Esophagus squamous epithelium (tissue), 5 donors: Measurements from ENCODE around the gene ISCA2. TPM values are rescaled to one million over a fixed set of nuclear protein-coding genes. Genes with fewer than 3 reads are reported as not detected.

Source experiments
- DNase-seq: peaks from one replicate; lab custom pipeline; 2025; lab: John Stamatoyannopoulos, UW
- H3K27ac ChIP-seq, 4 donors: fragments of 200-600 bp; sonication (generic); one replicate each; pipeline ENCODE4 v1.5.1; 2016 to 2019; ENCODE audit warnings: mild to moderate bottlenecking in 1 of 4
- H3K27me3 ChIP-seq, 4 donors: fragments of 200-600 bp; sonication (generic); 1 replicate in 3 of 4; 2 replicates in 1 of 4; pipeline versions ENCODE4 v1.5.1 to v1.6.0; 2017 to 2021; ENCODE audit warnings: antibody characterized with exemption in 1 of 4
- H3K36me3 ChIP-seq, 3 donors: fragments of 200-600 bp; sonication (generic); one replicate each; pipeline ENCODE4 v1.5.1; 2016 to 2019
- H3K4me1 ChIP-seq, 3 donors: fragments of 200-600 bp; sonication (generic); one replicate each; pipeline ENCODE4 v1.5.1; 2017 to 2019
- H3K4me3 ChIP-seq, 4 donors: fragments of 200-600 bp; sonication (generic); 1 replicate in 3 of 4; 2 replicates in 1 of 4; pipeline ENCODE4 v1.5.1; 2016 to 2019; ENCODE audit warnings: mild to moderate bottlenecking in 2 of 4, moderate library complexity in 1 of 4
- H3K9me3 ChIP-seq, 3 donors: fragments of 200-600 bp; sonication (generic); one replicate each; pipeline ENCODE4 v1.5.1; 2016 to 2019
- CTCF ChIP-seq, 6 experiments: fragments of 450-650 bp in 4 of 6; fragments of 200-600 bp in 2 of 6; sonication (generic) in 2 of 6; IDR thresholded peaks; one replicate each; pipeline ENCODE4 v1.5.1; 2016 to 2019; ENCODE audit warnings: antibody characterized with exemption in 6 of 6, mild to moderate bottlenecking in 4 of 6, moderate library complexity in 4 of 6
- POLR2A ChIP-seq, 4 donors: fragments of 450-650 bp; IDR thresholded peaks; one replicate each; pipeline ENCODE4 v1.6.1; 2017; ENCODE audit warnings: antibody characterized with exemption in 4 of 4, mild to moderate bottlenecking in 4 of 4, moderate library complexity in 3 of 4
- WGBS, 2 donors: methylation state at CpG; one replicate each; pipeline ENCODE4 v1.1.5; 2018; 5-methylcytosine and 5-hydroxymethylcytosine counted together
- intact Hi-C: fragments of 100-400 bp; cut with DNase I; formaldehyde crosslinking; loops from one replicate; pipeline ENCODE4 v1.15.0; 2022
- total RNA-seq, 4 donors: library from RNA; depleted of rRNA; stranded (reverse); fragments of >200 nt; gene quantifications; one replicate each; pipeline ENCODE4 v1.1.0, GENCODE V29; 2016
- donor health status: DM: yes; HTN: yes; CAD: no.

The ISCA2 gene
- total RNA-seq, 4 donors from 2014 or later = 4.6 to 15.1 (median 6.2) TPM

GRCh38 chr14:74504412-74504811 is 10.8 kb downstream of the ISCA2 start:
- TF ChIP-seq CTCF (IDR thresholded peaks at IDR 0.05) (no peak), POLR2A (IDR thresholded peaks at IDR 0.05) (no peak)
- H3K4me3 ChIP-seq = no peak overlapping the region
- peaks cover 5 to 84% (median 5%) of the 10 kb centered on the region in 3 donors for H3K36me3 ChIP-seq
- peaks cover 0 to 32% (median 0%) of the 10 kb centered on the region in 3 donors for H3K4me1 ChIP-seq
- no peak for DNase-seq
- 83% methylated on average over 3 of the region's 4 CpGs; no CpG with 5 or more reads in 1 of the 2 donors for WGBS, 2 donors
- no peaks in the 10 kb centered on the region for H3K27me3 ChIP-seq
- intact Hi-C loops = no loop called here
- no peak overlapping the region for H3K27ac ChIP-seq
- H3K9me3 ChIP-seq = no peaks in the 10 kb centered on the region

- H3K27ac ChIP-seq = no peak overlapping the region
- H3K4me3 ChIP-seq = no peak overlapping the region
- no peak for DNase-seq
- intact Hi-C loops = no loop called here
- WGBS, 2 donors = 94 to 98% methylated on average over 6 of the region's 20 CpGs
- H3K9me3 ChIP-seq = no peaks in the 10 kb centered on the region
- H3K27me3 ChIP-seq = no peaks in the 10 kb centered on the region
- no peak for TF ChIP-seq POLR2A (IDR thresholded peaks at IDR 0.05)
- TF ChIP-seq CTCF (IDR thresholded peaks at IDR 0.05) = no peak
- H3K36me3 ChIP-seq = peaks cover 5 to 89% (median 5%) of the 10 kb centered on the region in 3 donors
- H3K4me1 ChIP-seq = peaks cover 0 to 32% (median 0%) of the 10 kb centered on the region in 3 donors
Measured at GRCh38 chr14:74504874-74505720, 11.5 kb downstream of the ISCA2 start.

- WGBS, 2 donors = 68 to 85% methylated on average over 2 to 5 of the region's 17 CpGs
- DNase-seq = no peak
Measured at GRCh38 chr14:74505831-74506230, 12.3 kb downstream of the ISCA2 start.

GRCh38 chr14:74506411-74506851 is 12.9 kb downstream of the ISCA2 start:
- H3K36me3 ChIP-seq = peaks cover 5 to 89% (median 5%) of the 10 kb centered on the region in 3 donors
- no peaks in the 10 kb centered on the region for H3K9me3 ChIP-seq
- 83 to 100% methylated on average over 1 to 8 of the region's 13 CpGs for WGBS, 2 donors
- no peaks in the 10 kb centered on the region for H3K27me3 ChIP-seq
- no peak overlapping the region for H3K27ac ChIP-seq
- H3K4me1 ChIP-seq = peaks cover 0 to 34% (median 4%) of the 10 kb centered on the region in 3 donors
- intact Hi-C loops = no loop called here
- no peak for DNase-seq
- no peak overlapping the region for H3K4me3 ChIP-seq
- TF ChIP-seq CTCF (IDR thresholded peaks at IDR 0.05) (no peak), POLR2A (IDR thresholded peaks at IDR 0.05) (no peak)

More at GRCh38 chr14:74505831-74506230, 12.3 kb downstream of the ISCA2 start:
- peaks cover 5 to 89% (median 5%) of the 10 kb centered on the region in 3 donors for H3K36me3 ChIP-seq
- intact Hi-C loops = no loop called here
- no peak for TF ChIP-seq CTCF (IDR thresholded peaks at IDR 0.05)
- TF ChIP-seq POLR2A (IDR thresholded peaks at IDR 0.05) = no peak
- no peak overlapping the region for H3K27ac ChIP-seq
- H3K4me1 ChIP-seq = peaks cover 0 to 34% (median 4%) of the 10 kb centered on the region in 3 donors
- H3K9me3 ChIP-seq = no peaks in the 10 kb centered on the region
- H3K4me3 ChIP-seq = no peak overlapping the region
- H3K27me3 ChIP-seq = no peaks in the 10 kb centered on the region

- DNase-seq = no peak
- Histone ChIP-seq H3K4me3 (no peak overlapping the region), H3K36me3 (peaks cover 5 to 88% (median 5%) of the 10 kb centered on the region in 3 donors), H3K27ac (no peak overlapping the region), H3K9me3 (no peaks in the 10 kb centered on the region), H3K27me3 (no peaks in the 10 kb centered on the region), H3K4me1 (peaks cover 0 to 27% (median 4%) of the 10 kb centered on the region in 3 donors)
- TF ChIP-seq POLR2A (IDR thresholded peaks at IDR 0.05) = no peak
- TF ChIP-seq CTCF (IDR thresholded peaks at IDR 0.05) = no peak
- intact Hi-C loops = no loop called here
- WGBS, 2 donors = 79 to 80% methylated on average over 8 of the region's 8 CpGs
Measured at GRCh38 chr14:74507085-74507484, 13.5 kb downstream of the ISCA2 start.
